Transverse colon (tissue), 4 donors: Measurements from ENCODE around the gene LMOD1. TPM values are rescaled to one million over a fixed set of nuclear protein-coding genes. Genes with fewer than 3 reads are reported as not detected.

ENCODE experiments used
- DNase-seq: peaks from one replicate; pipeline ENCODE4 v3.0.0-alpha.2; 2019
- H3K27ac ChIP-seq, 4 donors: fragments of 200-600 bp; sonication (generic); 2 replicates each; pipeline ENCODE4 v1.5.1; 2016 to 2018; ENCODE audit warnings: inconsistent platforms in 4 of 4
- H3K27me3 ChIP-seq: fragments of 200-600 bp; sonication (generic); 2 replicates; pipeline ENCODE4 v1.5.1; 2017; ENCODE audit warnings: inconsistent platforms
- H3K36me3 ChIP-seq, 4 donors: fragments of 200-600 bp; sonication (generic); 2 replicates each; pipeline ENCODE4 v1.5.1; 2017 to 2019; ENCODE audit warnings: inconsistent platforms in 4 of 4
- H3K4me1 ChIP-seq, 4 donors: fragments of 200-600 bp; sonication (generic); 2 replicates each; pipeline ENCODE4 v1.5.1; 2017 to 2020; ENCODE audit warnings: inconsistent platforms in 4 of 4
- H3K4me3 ChIP-seq, 4 donors: fragments of 200-600 bp; sonication (generic); 1 replicate in 1 of 4; 2 replicates in 3 of 4; pipeline versions ENCODE4 v1.5.1 to v1.6.1; 2017 to 2019; ENCODE audit warnings: inconsistent platforms in 4 of 4
- H3K9me3 ChIP-seq, 2 donors: fragments of 200-600 bp; sonication (generic); 2 replicates each; pipeline ENCODE4 v1.5.1; 2017 to 2019; ENCODE audit warnings: inconsistent platforms in 2 of 2
- EP300 ChIP-seq: sonication (generic); formaldehyde crosslinking; IDR thresholded peaks from one replicate; pipeline ENCODE4 v1.6.1; 2017; ENCODE audit warnings: antibody characterized with exemption, low read depth
- POLR2A ChIP-seq: fragments of 450-650 bp; IDR thresholded peaks from one replicate; pipeline ENCODE4 v1.6.1; 2016; ENCODE audit warnings: antibody characterized with exemption, mild to moderate bottlenecking, moderate library complexity
- POLR2AphosphoS5 ChIP-seq, 3 donors: sonication (generic); formaldehyde crosslinking; IDR thresholded peaks; one replicate each; pipeline ENCODE4 v1.6.1; 2016; ENCODE audit warnings: antibody characterized with exemption in 3 of 3
- WGBS, 2 donors: methylation state at CpG; one replicate each; pipeline ENCODE4 v1.1.5; 2018; ENCODE audit warnings: low coverage in 1 of 2; 5-methylcytosine and 5-hydroxymethylcytosine counted together
- in situ Hi-C, 4 donors: fragments of 200-750 bp; cut with MboI; loops; one replicate each; pipeline versions ENCODE4 v1.15.0 to v1.15.1; 2017; ENCODE audit warnings: low sequenced_read_pairs in 3 of 4, low pct_ligation_motif_present in 1 of 4, low pct_unique_long_range_greater_than_20kb in 1 of 4
- intact Hi-C: fragments of 100-400 bp; cut with DNase I; formaldehyde crosslinking; loops from one replicate; pipeline ENCODE4 v1.15.1; 2023; ENCODE audit warnings: low total_unique reads
- total RNA-seq, 4 donors: library from RNA; depleted of rRNA; stranded (reverse); fragments of >200 nt; gene quantifications; one replicate each; pipeline ENCODE4 v1.1.0, GENCODE V29; 2016
- TF ChIP-seq, protein P1 (sequence below), 5 experiments: fragments of 200-600 bp in 3 of 5; fragments of 450-650 bp in 2 of 5; sonication (generic) in 3 of 5; IDR thresholded peaks; 1 replicate in 2 of 5; 2 replicates in 3 of 5; pipeline ENCODE4 v1.5.1; 2016 to 2017; ENCODE audit warnings: antibody characterized with exemption in 5 of 5, inconsistent platforms in 3 of 5, mild to moderate bottlenecking in 2 of 5, moderate library complexity in 1 of 5

Gene LMOD1
- total RNA-seq, 4 donors from 2014 or later = 73.2 to 166 (median 115) TPM

DNA sequence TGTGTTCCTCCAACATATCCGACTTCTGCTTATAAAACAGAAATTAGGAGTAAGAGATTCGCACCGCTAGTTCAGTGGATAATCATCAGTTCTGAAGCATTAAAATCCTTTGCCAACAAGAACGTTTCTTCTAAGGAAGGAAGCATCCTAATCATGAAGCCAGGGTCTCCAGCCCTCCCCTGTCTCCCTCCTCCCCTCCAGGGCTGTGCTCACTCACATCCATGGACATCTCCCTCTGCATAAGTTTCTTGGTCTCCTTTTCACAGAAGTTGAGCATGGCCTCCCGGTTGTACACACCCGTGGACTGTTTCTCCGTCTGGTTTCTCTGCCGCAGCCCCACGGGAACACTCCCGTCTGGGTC, 505 bp downstream of the LMOD1 start:
- Histone ChIP-seq H3K27ac (peak overlapping the region; percentile 84 to 91 (median 87)), H3K4me3 (peak overlapping the region; percentile 40 to 57 (median 50)), H3K36me3 (no peaks in the 10 kb centered on the region), H3K4me1 (peaks cover 0 to 10% (median 7%) of the 10 kb centered on the region in 4 donors), H3K9me3 (no peaks in the 10 kb centered on the region), H3K27me3 (peaks cover 32% of the 10 kb centered on the region)
- DNase-seq = no peak
- 30 to 63% methylated on average over 3 to 10 of the region's 10 CpGs for WGBS, 2 donors
- TF ChIP-seq POLR2AphosphoS5 (IDR thresholded peaks at IDR 0.05) (no peak), EP300 (no peak), POLR2A (no peak)
- TF ChIP-seq, protein P1, sequence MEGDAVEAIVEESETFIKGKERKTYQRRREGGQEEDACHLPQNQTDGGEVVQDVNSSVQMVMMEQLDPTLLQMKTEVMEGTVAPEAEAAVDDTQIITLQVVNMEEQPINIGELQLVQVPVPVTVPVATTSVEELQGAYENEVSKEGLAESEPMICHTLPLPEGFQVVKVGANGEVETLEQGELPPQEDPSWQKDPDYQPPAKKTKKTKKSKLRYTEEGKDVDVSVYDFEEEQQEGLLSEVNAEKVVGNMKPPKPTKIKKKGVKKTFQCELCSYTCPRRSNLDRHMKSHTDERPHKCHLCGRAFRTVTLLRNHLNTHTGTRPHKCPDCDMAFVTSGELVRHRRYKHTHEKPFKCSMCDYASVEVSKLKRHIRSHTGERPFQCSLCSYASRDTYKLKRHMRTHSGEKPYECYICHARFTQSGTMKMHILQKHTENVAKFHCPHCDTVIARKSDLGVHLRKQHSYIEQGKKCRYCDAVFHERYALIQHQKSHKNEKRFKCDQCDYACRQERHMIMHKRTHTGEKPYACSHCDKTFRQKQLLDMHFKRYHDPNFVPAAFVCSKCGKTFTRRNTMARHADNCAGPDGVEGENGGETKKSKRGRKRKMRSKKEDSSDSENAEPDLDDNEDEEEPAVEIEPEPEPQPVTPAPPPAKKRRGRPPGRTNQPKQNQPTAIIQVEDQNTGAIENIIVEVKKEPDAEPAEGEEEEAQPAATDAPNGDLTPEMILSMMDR (IDR thresholded peaks at IDR 0.05) = no peak
- intact Hi-C loops = loop anchor here (2.0 kb wide), 1 partner anchor 49 kb away; no protein-coding TSS in a partner anchor
- in situ Hi-C loops = no loop called here

DNA sequence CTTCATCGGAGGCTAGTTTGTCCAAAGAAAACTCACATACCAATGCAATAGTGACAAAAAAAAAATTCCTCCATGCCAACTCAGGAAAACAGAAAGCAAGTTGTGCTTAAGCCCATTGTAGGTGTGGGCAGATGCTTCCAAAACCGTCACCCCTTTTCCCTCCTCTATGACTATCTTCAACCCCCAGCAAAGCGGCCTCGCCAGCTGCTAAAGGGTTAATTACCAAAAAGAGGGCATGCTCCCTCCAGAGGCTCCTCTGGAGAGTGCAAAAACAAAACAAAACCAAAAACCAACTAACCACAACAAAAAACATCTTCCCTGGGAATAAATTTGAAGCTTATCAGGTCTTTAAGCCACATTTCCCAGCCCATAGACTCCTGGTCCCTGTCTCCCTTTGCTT, 1.2 kb downstream of the LMOD1 start:
- in situ Hi-C loops = no loop called here
- Histone ChIP-seq H3K4me1 (peaks cover 0 to 10% (median 7%) of the 10 kb centered on the region in 4 donors), H3K27ac (peak overlapping the region; percentile 84 to 91 (median 87)), H3K27me3 (peaks cover 32% of the 10 kb centered on the region), H3K9me3 (no peaks in the 10 kb centered on the region), H3K36me3 (no peaks in the 10 kb centered on the region), H3K4me3 (peak overlapping the region; percentile 40 to 57 (median 50))
- 53 to 59% methylated on average over 4 of the region's 4 CpGs for WGBS, 2 donors
- DNase-seq = no peak
- intact Hi-C loops = no loop called here
- no peak for TF ChIP-seq POLR2AphosphoS5 (IDR thresholded peaks at IDR 0.05)
- TF ChIP-seq, protein P1 (IDR thresholded peaks at IDR 0.05) = peak; percentile 18 to 40 (median 28)
- TF ChIP-seq POLR2A = no peak

DNA sequence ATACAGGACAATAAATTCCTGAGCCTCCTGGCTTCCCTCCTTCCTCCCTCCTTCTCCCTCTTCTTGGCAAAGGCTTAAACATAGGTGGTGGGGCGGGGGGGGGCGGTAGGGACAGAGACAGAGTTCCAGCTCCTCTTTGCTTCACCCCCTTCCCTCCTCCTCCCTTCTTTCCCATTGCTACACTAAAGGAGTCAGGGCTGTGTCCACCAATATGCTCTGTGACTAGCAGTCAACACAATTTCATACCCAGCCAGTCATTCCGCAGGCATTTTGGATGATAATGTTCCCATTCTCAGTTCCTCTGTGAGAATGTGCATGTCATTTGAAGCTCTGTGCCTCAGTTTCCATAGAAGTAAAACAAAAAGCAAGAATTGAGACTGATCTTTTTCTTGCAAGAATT, 1.7 kb downstream of the LMOD1 start:
- DNase-seq = no peak
- in situ Hi-C loops (no loop called here), intact Hi-C loops (no loop called here)
- no peak for TF ChIP-seq EP300
- TF ChIP-seq POLR2A = no peak
- TF ChIP-seq, protein P1 (IDR thresholded peaks at IDR 0.05) = no peak
- TF ChIP-seq POLR2AphosphoS5 (IDR thresholded peaks at IDR 0.05) = peak in 1 of 3 donors; percentile 26
- peak overlapping the region; percentile 84 to 91 (median 87) for H3K27ac ChIP-seq
- 64 to 67% methylated on average over 1 to 2 of the region's 3 CpGs for WGBS, 2 donors
- peak overlapping the region; percentile 40 to 57 (median 50) for H3K4me3 ChIP-seq
- no peaks in the 10 kb centered on the region for H3K9me3 ChIP-seq
- H3K27me3 ChIP-seq = peaks cover 32% of the 10 kb centered on the region
- H3K4me1 ChIP-seq = peaks cover 0 to 13% (median 7%) of the 10 kb centered on the region in 4 donors
- H3K36me3 ChIP-seq = no peaks in the 10 kb centered on the region

DNA sequence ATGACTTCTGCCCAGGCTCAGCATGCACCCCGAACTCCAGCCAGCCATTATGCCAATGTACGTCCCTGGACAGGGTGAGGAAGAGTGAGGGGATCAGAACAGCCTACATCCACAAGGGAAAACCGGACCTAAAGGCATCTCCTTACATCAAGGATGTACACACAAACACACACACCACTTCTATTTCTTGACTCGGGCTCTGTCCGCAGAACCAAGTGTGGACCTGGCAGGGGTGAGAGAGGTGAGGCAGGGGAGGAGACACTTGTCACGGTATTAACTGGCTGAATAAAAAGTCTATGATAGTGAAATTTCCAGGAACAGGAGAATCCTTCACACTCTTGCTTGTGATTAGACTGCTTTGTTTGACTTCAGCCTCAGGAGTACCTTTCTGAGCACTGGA, 2.3 kb downstream of the LMOD1 start:
- TF ChIP-seq POLR2A = peak; percentile 10
- no peak for TF ChIP-seq POLR2AphosphoS5 (IDR thresholded peaks at IDR 0.05)
- TF ChIP-seq, protein P1 (IDR thresholded peaks at IDR 0.05) = no peak
- no peak for TF ChIP-seq EP300
- intact Hi-C loops (no loop called here), in situ Hi-C loops (no loop called here)
- Histone ChIP-seq H3K9me3 (no peaks in the 10 kb centered on the region), H3K27me3 (peaks cover 32% of the 10 kb centered on the region), H3K4me1 (peaks cover 0 to 18% (median 7%) of the 10 kb centered on the region in 4 donors), H3K4me3 (peak overlapping the region; percentile 40 to 57 (median 50)), H3K36me3 (no peaks in the 10 kb centered on the region), H3K27ac (peak overlapping the region; percentile 84 to 91 (median 87))
- DNase-seq = no peak
- WGBS, 2 donors = 55% methylated on average over 6 of the region's 6 CpGs; no CpG with 5 or more reads in 1 of the 2 donors
